Kidney (tissue), 14 donors: ENCODE results near the gene MIOX. TPM values are rescaled to one million over a fixed set of nuclear protein-coding genes. Genes with fewer than 3 reads are reported as not detected.
"Not testable (repeated sequence)": the region's sequence is repeated elsewhere in the genome, so short reads cannot be mapped to it uniquely, and the experiment has no call there.

Experiments used
- DNase-seq, 5 donors: peaks; one replicate each; pipeline ENCODE4 v3.0.0-alpha.2; 2013 to 2020
- FAIRE-seq: peaks from 2 replicates; lab custom pipeline; 2012; peaks lifted over from hg19 to GRCh38; lab: Jason Lieb, UNC
- H3K27ac ChIP-seq, 2 donors: one replicate each; pipeline ENCODE4 v1.7.0; 2013; ENCODE audit warnings: low read depth in 2 of 2, low read length in 2 of 2, inconsistent platforms in 1 of 2
- H3K27me3 ChIP-seq: one replicate; pipeline ENCODE4 v1.7.1; 2013; ENCODE audit warnings: low read length, inconsistent platforms; ENCODE audit not compliant: control insufficient read depth, insufficient read depth
- H3K36me3 ChIP-seq, 3 donors: one replicate each; pipeline versions ENCODE4 v1.7.0 to v1.7.1; 2013; ENCODE audit warnings: low read length in 3 of 3, control low read depth in 1 of 3, inconsistent platforms in 1 of 3; ENCODE audit not compliant: insufficient read depth in 3 of 3, control insufficient read depth in 2 of 3
- H3K4me1 ChIP-seq, 3 donors: one replicate each; pipeline versions ENCODE4 v1.7.0 to v1.7.1; 2013; ENCODE audit warnings: low read length in 3 of 3, inconsistent platforms in 1 of 3, low read depth in 1 of 3; ENCODE audit not compliant: control insufficient read depth in 2 of 3, insufficient read depth in 2 of 3
- H3K4me3 ChIP-seq, 3 donors: one replicate each; pipeline versions ENCODE4 v1.7.0 to v1.8.1; 2013; ENCODE audit warnings: low read length in 3 of 3, control low read depth in 1 of 3, inconsistent platforms in 1 of 3
- H3K9ac ChIP-seq, 3 donors: one replicate each; pipeline versions ENCODE4 v1.7.0 to v1.7.1; 2013; ENCODE audit warnings: low read length in 3 of 3, control low read depth in 1 of 3, inconsistent platforms in 1 of 3
- H3K9me3 ChIP-seq, 3 donors: one replicate each; pipeline versions ENCODE4 v1.7.0 to v1.7.1; 2013; ENCODE audit warnings: low read length in 3 of 3, control low read depth in 1 of 3, inconsistent platforms in 1 of 3; ENCODE audit not compliant: control insufficient read depth in 2 of 3, insufficient read depth in 1 of 3
- CTCF ChIP-seq: IDR thresholded peaks from 3 replicates; pipeline ENCODE4 v1.5.1; 2012; ENCODE audit warnings: mild to moderate bottlenecking, moderate library complexity, borderline replicate concordance; ENCODE audit not compliant: insufficient read depth; ENCODE audit errors: extremely low read depth
- intact Hi-C: fragments of 100-400 bp; cut with DNase I; formaldehyde crosslinking; loops from one replicate; pipeline ENCODE4 v1.11.1; 2022
- polyA plus RNA-seq: library from polyadenylated mRNA; stranded (reverse); fragments of 350-450 nt; fragmentation: Illumina TruSeq; extraction: RNeasy Lipid Tissue Mini Kit (QIAGEN cat#74804); gene quantifications from one replicate; pipeline ENCODE4 v1.2.3, GENCODE V29; 2014; ENCODE audit warnings: low read depth, low replicate concordance; ENCODE audit not compliant: insufficient read depth
- total RNA-seq: library from RNA; stranded (reverse); fragmentation: NEBNext Ultra II Directional; extraction: Animal tissue kit (Norgen Biotek cat#: 25700); gene quantifications from one replicate; pipeline ENCODE4 v1.2.1, GENCODE V29; 2021
- donor health status: control.
- donor health status: control.
- donor health status: control.
- donor health status: control.
- donor health status: control.
- donor health status: DM: yes; HTN: yes; CAD: no.
- donor health status: Normal renal cell carcinoma (clear cell type).

The MIOX gene
- total and polyA plus RNA-seq, 2 donors from 2014 or later: 3.5 to 455 TPM

- Histone ChIP-seq H3K36me3 (no peaks in the 10 kb centered on the region), H3K4me1 (peaks cover 0 to 17% (median 0%) of the 10 kb centered on the region in 3 donors), H3K27ac (peak overlapping the region; percentile 87 to 96), H3K27me3 (peaks cover 7% of the 10 kb centered on the region), H3K9ac (peak overlapping the region in 2 of 3 donors; percentile 46 to 69), H3K9me3 (no peaks in the 10 kb centered on the region), H3K4me3 (peak overlapping the region in 2 of 3 donors; percentile 50 to 56)
- intact Hi-C loops: no loop called here
- DNase-seq (peak in 2 of 5 donors; percentile 69 to 92), FAIRE-seq (no peak)
- no peak for TF ChIP-seq CTCF
These were observed 44.9 kb downstream of the MIOX start for GRCh38 chr22:50531546-50531961.

GRCh38 chr22:50531962-50532674 is 45.5 kb downstream of the MIOX start:
- Histone ChIP-seq H3K9me3 (no peaks in the 10 kb centered on the region), H3K4me3 (peak overlapping the region in 1 of 3 donors; percentile 56), H3K27ac (peak overlapping the region; percentile 87 to 96), H3K4me1 (peaks cover 0 to 12% (median 0%) of the 10 kb centered on the region in 3 donors), H3K36me3 (no peaks in the 10 kb centered on the region), H3K9ac (peak overlapping the region in 2 of 3 donors; percentile 46 to 48), H3K27me3 (peaks cover 7% of the 10 kb centered on the region)
- FAIRE-seq: no peak
- peak; percentile 64 to 94 (median 80) for DNase-seq
- intact Hi-C loops: no loop called here
- TF ChIP-seq CTCF: no peak

- intact Hi-C loops: no loop called here
- Histone ChIP-seq H3K36me3 (no peaks in the 10 kb centered on the region), H3K9me3 (no peaks in the 10 kb centered on the region), H3K4me3 (no peak overlapping the region), H3K27me3 (peaks cover 7% of the 10 kb centered on the region), H3K27ac (no peak overlapping the region), H3K4me1 (peaks cover 0 to 8% (median 0%) of the 10 kb centered on the region in 3 donors), H3K9ac (no peak overlapping the region)
- no peak for TF ChIP-seq CTCF
- DNase-seq (peak in 2 of 5 donors; percentile 38 to 41), FAIRE-seq (no peak)
These were observed 46.5 kb downstream of the MIOX start for GRCh38 chr22:50532824-50533796.

GRCh38 chr22:50533856-50534711 is 47.4 kb downstream of the MIOX start:
- H3K9ac ChIP-seq, H3K36me3 ChIP-seq, intact Hi-C loops, H3K9me3 ChIP-seq, H3K4me3 ChIP-seq, FAIRE-seq, H3K27me3 ChIP-seq, H3K4me1 ChIP-seq, H3K27ac ChIP-seq: not testable (repeated sequence)
- DNase-seq: peak in 1 of 5 donors; percentile 85
